HG02678 (cell line): ENCODE measurements around the gene MTG1.

Source experiments
- ATAC-seq: cut with Tn5 transposase; IDR thresholded peaks from one replicate; pipeline ENCODE4 v1.9.1; 2021; ENCODE audit warnings: mild to moderate bottlenecking, moderate library complexity; ENCODE audit not compliant: unreplicated experiment

MTG1 gene, protein sequence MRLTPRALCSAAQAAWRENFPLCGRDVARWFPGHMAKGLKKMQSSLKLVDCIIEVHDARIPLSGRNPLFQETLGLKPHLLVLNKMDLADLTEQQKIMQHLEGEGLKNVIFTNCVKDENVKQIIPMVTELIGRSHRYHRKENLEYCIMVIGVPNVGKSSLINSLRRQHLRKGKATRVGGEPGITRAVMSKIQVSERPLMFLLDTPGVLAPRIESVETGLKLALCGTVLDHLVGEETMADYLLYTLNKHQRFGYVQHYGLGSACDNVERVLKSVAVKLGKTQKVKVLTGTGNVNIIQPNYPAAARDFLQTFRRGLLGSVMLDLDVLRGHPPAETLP

DNA sequence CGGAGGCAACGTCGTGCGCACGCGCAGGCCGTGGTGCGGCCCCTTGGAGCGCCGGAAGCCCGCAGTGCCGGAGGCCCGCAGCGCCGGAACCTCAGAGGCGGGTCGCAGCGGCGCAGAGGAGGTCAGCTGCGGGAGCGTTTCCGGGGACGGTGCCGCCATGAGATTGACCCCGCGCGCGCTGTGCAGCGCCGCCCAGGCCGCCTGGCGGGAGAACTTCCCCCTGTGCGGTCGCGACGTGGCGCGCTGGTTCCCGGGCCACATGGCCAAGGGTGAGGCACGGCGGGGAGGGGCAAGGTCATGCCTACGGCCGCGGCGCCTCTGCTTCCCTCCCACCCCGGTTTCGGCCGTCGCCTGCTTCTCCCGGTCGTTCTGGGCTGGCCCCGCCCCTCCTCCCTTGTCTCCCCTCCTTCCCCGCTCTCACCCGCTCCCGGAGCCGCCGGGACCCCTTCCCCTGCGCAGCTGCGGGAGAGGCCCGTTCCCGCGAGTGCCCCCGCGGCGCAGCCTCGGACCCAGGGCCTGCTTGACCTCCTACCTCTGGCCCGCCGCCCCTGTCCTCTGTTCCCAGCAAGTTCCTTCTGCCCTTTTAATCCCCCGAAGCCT, at the start of gene MTG1:
TSS of gene MTG1 (plus strand) at position 94 of the 600 bp plus-strand sequence. CDS start at position 158, 64 bp downstream.
- peak; percentile 73 for ATAC-seq

DNA sequence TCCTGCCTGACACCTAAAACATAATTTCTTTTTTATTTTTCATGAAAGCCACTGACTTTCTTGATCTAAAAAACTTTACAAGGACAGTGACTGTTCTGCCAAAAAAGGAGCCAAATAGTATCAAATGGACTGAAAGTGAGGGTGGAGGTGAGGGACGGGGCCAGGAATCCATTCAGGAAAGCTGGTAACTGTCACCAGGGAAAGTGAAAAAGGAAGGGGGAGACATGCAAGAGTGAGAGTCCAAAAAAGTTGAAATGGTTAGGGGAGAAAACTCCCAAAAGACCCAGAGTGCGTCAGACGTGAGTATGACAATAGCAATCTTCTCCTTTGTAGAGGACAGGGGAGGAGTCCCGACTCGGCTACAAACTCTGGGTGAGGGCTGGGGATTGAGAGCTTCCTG, 49.7 kb upstream of the MTG1 start:
- no peak for ATAC-seq

DNA sequence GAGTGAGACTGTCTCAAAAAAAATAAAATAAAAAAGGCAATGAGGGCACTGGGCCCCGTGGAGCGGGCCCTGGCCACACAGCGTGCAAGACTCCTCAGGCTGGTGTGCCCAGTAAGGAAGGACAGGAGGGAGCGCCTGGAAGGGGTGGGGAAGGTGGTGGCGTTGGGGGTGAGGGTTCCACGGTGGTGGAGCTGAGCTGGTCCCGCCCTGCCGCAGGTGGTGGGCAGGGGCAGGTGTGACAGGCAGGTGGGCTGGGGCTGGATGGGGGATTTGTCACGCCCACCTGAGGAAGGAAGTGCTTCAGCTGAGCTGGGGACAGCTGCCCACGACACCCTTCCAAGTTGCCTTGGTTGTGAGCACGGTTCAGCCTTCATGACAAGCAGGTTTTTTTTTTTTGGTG, 47.5 kb upstream of the MTG1 start:
- no peak for ATAC-seq

DNA sequence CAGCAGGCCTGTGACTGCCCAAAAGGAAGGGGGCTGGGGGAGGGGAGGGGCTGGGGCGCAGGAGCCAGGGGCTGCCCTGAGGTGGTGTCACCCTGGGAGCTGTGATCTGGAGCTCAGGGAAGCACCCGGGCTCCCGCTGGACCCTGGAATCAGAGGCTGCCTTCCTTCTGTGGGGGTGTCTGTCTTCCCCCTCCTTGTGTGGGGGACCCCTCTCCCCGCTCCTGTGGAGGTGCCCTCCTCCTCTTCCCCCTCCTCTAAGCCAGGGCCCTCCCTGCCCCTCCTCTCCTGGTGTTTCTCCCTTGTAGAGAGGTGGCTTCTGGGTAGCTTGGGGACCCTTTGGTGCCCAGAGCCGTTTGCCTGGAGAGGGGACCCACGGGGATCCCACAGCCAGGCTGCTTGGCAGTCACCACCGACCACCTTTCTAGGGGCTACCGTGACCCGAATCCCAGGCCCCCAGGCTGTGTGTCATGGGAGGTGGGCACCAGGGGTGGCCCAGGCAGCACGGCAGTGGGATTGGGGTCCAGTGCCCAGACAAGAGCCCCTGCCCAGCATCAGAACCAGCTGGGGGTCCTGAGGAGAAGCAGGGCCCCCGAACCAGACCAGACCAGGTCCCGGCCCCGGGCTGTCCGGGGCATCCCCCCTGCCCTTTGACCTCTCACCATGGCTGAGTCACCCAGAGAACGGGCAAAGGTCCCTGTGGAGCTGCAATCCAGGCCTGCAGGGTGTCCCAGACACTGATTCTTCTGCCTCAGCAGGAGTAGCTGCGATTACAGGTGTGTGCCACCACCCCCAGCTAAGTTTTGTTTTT, 46.0 kb upstream of the MTG1 start:
- no peak for ATAC-seq

DNA sequence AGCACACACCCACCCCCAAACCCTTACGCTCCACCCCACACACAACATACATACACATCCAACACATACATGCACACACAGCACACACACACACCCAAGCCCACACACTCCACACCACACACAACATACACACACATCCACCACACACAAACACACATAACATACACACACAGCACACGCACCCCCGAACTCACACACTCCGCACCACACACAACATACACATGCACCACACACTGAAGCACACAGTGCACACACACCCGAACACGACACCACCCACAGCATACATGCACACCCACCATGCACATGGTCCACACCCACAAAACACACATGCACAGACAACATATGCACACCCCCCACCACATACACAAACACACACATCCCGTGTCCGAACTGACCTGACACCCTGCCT, 44.8 kb upstream of the MTG1 start:
- ATAC-seq = no peak

DNA sequence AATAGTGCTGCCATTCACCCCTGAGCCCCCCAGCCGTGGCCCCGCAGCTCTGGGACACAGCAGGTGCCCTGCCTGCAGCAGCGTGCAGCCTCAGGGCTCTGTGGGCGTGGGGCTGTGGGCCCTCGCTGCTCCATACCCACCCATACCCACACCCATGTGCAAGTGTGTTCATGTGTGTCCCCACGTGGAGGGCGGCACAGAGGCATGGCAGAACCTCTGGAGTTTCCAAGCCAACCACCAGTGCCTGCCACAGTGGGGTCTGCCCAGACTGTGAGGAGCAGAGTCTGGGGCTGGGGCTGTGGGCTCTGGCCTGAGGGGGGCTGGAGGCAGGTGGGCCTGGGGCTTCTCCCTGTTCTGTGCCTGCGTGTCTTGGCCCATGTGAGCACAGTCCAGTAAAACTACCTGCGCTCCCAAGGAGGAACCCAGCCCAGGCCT, 44.4 kb upstream of the MTG1 start:
- no peak for ATAC-seq

DNA sequence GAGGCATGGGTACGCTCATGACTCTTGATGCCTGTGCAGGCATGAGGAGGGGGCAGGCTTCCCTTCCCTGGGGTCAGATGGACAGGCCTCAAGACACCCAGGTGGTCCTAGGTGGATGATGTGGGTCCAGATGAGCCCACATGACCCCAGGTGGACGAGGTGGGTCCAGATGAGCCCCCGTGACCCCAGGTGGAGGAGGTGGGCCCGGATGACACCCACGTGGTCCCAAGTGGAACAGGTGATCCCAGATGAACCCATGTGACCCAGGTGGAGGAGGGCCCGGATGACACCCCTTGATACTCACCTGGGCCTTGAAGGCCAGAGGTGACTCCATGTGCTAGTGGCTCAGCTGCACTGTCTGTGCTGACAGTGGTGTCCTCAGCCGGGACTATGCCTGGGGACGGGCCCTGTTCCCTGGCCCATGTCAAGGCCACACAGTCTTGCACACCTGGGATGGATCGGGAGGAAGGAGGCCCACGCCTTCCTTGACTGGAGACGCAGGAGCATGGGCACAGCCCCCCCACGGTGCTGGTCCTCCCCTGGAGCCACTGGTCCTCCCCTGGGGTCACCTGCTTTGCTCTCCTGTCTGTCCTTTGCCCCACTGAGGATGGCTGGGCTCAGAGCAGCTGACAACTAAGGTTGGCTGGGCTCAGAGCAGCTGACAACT, 43.5 kb upstream of the MTG1 start:
- no peak for ATAC-seq

DNA sequence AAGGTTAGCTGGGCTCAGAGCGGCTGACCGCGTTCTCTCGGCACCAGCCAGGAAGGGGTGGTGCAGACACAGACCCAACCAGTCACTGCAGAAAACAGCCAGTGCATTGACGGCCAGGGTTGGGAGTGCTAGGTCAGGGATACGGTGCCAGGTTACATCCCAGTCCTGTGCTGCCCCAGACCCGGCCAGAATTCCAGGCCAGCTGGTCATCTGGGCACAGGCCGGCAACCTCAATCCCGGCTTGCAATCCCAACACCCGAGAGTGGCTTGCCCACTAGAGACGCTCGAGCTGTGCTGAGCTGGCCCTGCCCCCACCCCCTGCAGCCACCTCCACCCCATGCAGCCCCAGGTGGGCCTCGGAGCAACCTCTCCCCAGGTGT, 43.0 kb upstream of the MTG1 start:
- ATAC-seq = no peak

DNA sequence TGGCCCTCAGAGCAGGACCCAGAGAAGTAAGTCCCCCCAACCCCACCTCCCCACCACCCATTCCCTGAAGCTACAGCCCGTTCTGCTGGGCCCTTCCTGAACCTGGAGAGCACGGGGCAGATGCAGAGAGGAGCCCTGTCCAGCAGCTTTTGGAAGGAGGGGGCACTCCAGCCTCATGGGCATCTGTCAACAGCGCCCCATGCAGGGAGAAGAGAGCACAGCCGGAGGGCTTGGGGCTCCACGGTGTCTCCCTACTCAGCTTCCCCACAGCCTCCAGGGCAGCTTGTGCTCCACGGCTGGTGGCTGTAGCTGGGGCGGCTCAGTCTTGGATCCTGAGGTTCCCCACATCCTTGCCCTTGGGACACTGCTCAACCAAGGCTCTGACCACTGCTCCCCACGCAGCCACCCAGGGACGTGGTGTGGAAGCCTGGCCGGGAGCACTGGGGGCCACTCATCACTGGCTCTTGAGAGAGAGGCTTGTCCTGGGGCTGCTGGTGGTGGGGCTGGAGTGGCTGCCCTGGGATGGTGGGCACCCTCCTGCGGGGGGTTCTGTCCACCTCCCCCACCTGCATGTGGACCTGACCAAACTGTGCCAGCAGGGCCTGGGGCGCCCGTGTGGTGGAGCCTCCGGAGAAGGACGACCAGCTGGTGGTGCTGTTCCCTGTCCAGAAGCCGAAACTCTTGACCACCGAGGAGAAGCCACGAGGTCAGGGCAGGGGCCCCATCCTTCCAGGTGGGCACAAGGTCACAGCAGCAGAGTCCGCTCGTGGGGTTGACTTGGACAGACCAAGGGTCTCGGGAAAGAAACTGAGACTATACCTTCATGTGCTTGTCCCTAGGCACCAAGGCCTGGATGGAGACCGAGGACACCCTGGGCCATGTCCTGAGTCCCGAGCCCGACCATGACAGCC, 42.3 kb upstream of the MTG1 start:
- ATAC-seq = no peak

DNA sequence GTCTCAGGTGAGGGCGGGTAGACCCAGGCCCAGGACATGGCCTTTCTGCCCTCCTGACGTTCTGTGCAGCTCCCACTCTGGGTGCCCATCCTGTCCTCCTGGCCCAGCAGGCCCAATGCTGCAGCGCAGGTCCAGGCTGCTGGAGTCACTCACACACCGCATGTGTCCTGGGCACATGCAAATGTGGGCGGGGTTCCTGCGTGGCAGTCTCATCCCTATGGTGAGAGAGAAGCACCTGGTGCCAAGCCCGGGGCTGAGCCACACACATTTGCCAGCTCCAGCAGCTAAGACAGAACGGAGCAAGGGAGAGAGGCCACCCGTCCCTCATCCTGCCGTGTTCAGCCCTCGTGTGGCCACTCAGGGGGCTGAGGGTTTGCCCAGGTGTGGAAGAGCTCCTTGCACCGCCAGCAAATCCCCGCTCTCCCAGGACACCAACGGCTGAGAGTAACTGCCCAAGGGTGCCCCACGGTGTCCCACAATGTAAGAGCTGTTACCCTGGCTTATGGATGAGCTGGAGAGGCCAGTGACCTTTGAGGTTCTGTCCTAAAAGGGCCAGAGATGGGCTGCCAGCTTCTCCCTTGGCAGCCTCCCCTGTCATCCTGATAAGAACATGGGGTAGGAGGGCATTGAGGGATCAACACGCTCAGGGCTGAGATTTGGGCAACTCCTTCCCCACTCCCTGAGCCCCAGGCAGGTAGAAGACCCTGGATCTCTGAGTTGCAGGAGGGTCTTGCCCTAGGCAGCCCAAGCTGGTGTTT, 40.6 kb upstream of the MTG1 start:
- no peak for ATAC-seq

DNA sequence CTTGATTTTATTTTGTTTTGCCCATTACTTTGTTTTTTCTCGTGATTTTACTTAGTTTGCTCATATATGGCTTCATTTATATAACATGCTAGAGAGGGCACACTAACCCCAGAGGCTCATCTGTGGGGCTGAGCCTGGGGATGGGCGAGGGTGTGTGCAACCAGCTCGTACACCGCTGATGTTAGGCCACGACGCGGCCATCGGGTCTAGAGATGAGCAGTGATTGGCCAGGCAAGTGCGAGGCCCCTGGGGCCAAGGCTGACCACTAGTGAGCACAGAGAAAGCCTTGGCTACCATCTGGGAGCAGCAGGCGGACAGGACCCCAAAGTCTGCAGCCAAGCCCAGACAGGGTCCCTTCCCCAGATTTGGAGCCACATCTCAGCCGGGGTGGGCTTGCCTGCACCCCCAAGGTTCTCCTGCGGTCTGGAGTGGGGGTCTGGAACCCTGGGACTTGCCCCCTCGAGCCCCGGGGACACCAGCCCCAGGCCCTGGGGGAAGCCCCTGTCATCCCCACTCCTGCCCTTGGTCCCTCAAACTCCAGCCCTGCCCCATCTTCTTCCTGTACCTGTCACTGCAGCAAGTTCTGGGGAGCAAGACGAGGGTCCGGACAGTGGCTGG, 39.9 kb upstream of the MTG1 start:
- no peak for ATAC-seq

DNA sequence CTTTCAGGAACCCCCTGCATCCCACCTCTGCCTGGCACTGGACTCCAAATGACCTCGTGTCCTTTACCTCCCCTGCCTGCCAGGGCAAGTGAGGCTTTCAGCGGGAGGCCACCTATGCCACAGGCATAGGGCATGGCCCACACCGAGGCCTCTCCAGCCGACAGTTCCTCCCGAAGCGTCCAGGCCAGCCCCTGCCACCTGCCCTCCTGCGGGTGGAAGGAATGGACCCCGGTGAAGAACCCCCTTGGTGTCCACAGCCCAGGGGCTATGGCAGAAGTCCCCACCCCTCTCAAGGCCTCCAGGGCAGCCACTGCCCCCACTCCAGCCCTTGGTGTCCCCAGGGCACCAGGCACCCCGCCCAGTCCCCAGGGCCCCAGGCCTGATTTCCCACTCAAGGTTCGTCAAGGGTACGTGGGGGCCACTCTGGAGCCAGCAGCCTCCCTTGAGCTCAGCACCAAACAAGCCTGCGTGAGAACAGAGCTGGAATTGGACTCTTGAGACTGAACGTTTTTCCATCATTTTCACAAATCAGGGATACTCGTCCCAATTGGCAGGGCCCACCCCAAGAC, 39.2 kb upstream of the MTG1 start:
- no peak for ATAC-seq

DNA sequence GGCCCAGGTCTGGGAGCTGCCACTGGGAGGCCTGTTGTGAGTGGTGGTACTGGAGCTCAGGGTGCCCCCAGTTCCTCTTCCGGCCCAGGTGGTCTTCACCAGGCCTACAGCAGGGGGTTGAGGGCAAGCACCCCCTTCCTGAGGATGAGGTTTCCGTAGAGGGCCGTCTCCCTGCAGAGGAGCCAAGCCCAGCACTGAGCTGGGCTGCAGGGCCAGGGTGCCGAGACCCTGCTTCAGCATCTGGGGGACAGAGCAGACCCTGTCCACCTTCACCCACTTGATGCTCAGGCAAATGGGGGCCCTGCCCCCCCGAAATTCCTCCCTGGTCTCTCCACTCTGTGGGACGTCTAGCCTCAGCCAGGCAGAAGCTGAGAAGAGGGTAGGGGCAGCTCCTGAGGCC, 38.7 kb upstream of the MTG1 start:
- no peak for ATAC-seq

DNA sequence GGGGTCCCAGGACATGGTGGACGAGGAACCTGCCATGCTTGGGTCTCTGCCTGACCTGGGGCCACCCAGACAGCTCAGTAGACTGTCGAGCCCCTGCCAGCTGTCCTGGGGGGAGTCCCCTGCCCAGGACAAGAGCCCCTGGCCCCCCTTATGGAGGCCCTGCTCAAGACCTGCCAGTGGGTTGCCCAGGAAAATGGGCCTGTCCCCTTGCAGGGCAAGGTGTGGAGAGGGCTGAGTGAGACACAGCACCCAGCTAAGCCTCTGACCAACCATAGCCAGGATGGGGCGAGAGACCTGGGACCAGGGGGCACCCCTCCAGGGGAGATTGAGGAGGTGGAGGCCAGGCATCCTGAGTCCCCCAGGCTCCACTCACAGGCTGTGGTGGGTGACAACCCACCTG, 38.0 kb upstream of the MTG1 start:
- ATAC-seq = no peak

DNA sequence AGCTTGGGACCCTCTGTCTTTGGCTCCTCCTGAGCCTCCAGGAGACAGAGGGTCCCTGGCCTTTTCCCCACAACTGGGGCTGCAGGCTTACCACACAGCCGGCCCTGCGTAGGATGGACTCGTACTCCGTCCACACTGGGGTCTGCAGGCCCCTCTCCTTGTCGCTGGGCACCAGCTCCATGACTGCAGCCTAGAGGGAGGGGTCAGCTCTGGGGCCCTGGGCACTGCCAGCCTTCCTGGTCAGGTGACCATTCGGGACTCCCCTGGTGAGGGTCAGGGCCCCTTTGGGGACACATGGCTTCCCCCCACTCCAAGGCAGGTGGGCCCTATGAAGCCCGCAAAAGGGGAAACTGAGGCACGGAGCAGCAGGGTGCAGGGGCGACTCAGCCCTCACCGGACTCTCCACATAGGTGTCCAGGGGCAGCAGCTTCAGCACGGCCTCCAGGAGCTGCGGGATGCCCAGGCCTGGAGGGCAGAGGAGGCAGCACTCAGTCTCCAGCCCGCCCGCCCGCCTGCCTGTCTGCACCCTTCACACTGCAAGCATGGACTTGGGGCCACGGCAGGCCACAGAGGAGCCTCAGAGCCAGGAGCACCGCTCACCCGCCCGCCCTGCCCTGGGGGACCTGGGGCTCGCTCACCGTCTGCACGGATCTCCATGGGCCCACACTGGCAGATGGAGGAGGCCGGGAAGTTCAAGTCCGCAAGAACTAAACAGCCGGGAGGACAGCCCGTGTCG, 37.2 kb upstream of the MTG1 start:
- ATAC-seq = no peak

DNA sequence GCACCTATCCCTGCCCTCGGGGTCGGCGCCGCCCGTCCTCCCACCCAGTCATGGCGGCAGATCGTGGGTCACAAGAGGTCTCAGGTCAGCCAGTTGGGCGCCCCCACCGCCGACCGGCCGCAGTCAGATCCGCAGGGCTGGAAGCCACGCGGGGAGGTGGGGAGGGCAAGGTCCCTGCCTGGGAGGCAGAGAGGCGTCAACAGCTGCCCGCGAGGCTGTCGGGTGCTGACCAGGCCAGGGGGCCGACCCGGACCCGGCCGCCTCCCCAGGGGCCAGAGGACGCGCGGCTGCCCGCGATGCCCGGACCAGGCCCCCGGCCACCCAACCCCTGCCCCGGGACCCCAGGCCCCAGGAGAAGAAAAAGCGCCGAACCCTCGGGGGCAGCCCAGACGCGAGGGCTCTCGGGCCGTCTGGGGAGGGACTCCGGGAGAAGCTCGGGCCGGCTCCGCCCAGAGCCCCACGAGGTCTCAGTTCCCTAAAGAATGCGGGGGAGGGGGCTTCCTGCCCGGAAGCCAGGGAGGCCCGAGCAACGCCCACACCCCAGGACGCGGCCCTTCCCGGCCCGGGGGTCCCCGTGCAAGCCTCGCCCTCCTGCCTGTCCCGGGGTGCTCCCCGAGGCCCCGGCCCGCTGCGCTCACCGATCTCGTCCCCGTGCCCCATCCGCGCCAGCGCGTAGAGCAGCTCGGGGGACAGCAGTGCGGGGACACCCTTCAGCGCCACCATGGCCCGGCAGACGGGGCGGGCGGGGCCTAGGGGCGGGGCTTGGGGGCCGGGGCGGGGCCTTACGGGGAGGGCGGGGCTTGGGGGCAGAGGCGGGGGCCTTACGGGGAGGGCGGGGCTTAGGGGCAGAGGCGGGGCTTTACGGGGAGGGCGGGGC, 36.4 kb upstream of the MTG1 start, which contains the start of gene FUOM:
TSS of gene FUOM (minus strand) at position 735 of the 877 bp plus-strand sequence. CDS start at position 723, 12 bp downstream.
- peak; percentile 65 for ATAC-seq
